ENCODE data around the gene FSTL3.
"Not testable (repeated sequence)": the region's sequence is repeated elsewhere in the genome, so short reads cannot be mapped to it uniquely, and the experiment has no call there.

- not testable (repeated sequence) for TF ChIP-seq CTCF (IDR thresholded peaks at IDR 0.05; ENCODE audit: low read length); EZH2 (optimal IDR thresholded peaks at IDR 0.05; ENCODE audit: low read depth, low read length)
Measured at GRCh38 chr19:698529-698928, 22.3 kb downstream of the FSTL3 start.

Data from MM.1S (cell line).